NCI-H748 (cell line): Measurements from ENCODE around the gene EPAS1.

Experiments
- DNase-seq: peaks from one replicate; lab custom pipeline; 2025; ENCODE audit not compliant: unreplicated experiment; lab: John Stamatoyannopoulos, UW

Gene EPAS1

DNA sequence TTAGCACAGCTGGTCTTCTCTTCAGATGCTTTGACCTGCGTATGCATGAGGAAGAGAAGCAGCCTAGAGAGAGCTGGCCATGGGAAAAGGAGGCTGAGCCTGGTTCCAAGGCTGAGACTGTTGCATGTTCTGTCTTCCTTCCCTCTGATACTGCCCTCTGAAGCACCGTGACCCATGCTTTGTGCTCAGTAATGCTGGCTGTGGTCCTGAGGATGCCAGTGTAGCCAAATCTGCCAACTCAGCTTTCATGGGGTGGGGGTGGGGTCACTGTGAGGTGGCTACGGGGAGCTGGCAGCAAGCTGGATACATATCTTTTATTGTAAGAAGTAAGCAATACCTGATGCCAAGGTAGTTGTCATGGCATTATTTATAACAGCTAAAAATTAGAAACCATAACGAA, 41.5 kb downstream of the EPAS1 start:
- DNase-seq: no peak

DNA sequence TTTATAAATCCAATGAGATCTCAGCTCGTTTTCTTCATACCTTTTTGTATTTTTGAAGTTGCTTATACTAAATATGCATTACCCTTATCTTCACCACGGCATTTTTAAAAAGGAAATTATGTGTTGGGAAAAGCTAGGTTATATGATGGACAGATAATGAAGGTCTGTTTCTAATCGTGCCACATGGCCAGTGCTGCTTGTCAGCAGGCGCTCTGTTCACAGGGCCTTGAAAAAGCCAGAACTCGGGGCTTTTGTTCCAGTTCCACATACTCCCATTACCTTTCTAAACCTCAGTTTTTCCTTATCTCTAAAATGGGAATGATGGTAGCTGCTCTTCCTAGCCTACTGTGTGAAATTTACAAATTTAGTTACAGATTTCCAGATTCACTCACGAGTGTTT, 42.0 kb downstream of the EPAS1 start:
- DNase-seq: no peak

DNA sequence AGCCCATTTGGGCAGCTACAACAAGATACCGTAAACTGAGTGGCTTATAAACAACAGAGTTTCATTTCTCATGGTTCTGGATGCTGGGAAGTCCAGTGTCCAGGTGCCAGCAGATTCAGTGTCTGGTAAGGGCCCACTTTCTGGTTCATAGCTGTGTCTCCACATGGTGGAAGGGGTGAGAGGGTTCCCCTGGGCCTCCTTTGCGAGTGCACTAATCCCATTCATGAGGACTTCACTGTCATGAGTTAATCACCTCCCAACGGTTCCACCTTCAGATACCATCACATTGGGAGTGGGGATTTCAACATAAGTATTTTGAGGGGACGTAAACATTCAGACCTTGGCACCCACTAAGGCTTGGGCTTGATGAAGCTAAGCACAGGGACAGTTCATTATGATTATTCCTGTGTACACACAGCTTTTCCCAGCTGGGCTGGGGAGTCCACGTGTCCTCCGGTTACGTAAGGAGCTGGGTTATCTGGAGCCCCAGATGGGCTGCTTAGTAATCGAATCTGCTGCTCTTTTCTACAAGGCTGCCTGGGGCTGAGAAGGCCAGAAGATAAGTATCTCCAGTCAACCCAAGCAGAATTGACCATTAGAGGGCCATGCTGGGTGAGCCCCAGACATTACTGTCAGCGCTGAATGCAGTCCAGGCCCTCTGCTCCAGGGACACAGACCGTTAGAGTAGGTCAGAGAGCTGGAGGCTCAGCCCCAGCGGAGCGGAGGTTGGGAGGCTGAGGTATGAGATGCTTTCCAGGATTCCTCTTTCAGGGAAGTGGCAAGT, 42.7 kb downstream of the EPAS1 start:
- no peak for DNase-seq

DNA sequence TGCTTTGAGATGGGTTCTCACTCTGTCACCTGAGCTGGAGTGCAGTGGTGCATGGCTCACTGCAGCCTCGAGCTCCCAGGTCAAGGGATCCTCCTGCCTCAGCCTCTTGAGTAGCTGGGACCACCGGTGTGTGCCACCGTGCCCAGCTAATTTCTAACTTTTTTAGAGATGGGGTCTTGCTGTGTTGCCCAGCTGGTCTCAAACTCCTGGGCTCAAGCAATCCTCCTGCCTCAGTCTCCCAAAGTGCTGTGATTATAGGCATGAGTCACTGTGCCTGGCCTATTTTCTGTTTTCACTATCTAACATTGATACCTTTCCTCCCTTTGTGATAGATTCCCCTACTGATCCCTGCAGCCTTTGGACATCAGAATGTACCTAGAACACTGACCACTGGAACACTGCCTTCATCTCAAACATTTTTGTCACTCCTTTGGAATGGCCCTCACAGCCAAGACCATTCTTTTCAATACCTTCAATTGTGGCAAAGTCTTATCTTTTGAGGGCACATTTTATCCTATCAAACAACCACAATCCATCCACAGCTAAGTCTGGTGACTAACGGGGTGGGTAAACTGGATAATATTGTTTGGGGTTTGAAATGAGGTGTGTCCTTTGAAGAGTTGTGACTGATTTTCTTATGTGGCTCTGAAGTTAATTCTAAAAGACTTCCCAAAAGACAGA, 43.7 kb downstream of the EPAS1 start:
- no peak for DNase-seq

DNA sequence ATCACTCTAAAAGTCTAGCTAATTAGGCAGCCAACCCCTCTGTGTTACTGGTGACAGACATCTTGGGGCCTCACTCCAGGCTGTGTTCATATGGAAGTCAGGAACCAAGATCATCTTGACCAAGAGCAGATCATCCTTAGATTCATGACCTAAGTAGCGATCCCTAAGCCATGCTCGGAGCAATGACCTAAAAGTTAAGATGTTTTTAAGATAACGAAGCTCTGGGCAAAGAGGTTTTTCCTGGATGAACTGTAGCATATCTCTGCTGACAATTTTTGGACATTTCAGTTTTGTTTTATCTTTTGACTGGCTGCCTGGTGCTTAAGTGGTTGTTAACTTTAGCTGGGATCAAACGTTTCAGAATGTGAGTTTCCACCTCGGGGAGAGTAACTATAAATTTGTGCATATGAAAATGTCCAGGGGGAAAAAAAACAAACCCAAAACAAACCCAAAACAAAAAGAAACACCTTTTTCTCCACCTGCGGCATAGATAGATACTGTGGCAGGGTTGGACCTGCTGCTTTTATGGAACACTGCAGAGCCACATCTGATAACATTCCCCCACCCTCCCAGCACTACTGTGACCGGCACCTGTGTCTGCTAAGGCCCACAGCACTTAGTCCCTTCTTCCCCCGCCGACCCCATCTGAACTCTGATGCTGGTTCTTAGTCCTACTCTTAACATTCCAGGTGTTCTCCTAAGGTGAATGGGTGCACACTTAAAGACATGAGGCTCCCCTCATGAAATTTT, 45.5 kb downstream of the EPAS1 start:
- no peak for DNase-seq

DNA sequence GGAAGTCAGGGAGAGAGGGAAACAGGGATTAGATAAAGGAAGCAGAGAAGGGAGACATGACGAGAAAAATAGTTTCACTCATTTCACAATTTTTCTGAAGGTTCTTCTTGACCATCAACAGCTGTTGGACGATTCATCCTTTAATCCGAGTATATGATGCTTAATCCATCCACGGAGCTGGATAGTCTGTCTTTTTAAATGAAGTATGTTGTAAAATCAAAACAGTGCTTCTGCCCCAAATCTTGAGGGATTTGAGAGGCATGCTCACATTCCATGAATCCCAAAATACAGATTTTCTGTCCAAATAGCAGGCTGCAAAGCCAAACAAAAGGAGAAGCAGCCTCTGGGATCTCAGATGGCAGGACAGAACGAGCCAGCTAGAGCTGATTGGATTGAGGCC, 47.5 kb downstream of the EPAS1 start:
- DNase-seq: no peak

DNA sequence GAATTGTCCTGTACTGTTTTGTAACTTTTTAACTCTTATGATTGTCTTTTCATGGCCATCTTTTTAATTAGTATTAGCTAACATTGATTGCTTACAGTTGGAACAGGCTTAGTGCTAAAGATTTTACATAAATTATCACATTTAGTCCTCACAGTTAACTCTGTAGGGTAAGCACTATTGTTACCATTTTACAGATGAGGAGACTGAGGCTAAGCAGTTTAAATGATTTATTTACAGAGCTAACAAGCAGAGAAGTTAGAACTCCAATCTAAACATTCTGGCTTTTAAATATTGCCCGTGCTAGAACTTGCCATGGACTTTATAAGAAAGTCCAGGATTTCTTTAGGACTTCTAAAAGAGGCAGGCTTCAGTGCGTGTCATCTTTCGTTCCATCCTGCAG, 48.6 kb downstream of the EPAS1 start:
- DNase-seq: no peak

DNA sequence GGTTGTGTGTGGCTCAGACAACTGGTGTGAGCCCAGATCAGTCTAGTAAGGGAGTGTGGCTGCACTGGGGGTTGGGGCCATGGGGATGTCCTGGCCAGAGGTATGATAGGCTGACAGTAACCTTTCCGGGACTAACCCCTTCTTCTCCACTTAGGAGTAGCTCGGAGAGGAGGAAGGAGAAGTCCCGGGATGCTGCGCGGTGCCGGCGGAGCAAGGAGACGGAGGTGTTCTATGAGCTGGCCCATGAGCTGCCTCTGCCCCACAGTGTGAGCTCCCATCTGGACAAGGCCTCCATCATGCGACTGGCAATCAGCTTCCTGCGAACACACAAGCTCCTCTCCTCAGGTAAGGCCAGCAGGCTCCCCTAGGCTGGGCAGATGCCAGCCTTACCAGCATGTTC, 49.5 kb downstream of the EPAS1 start:
- no peak for DNase-seq

DNA sequence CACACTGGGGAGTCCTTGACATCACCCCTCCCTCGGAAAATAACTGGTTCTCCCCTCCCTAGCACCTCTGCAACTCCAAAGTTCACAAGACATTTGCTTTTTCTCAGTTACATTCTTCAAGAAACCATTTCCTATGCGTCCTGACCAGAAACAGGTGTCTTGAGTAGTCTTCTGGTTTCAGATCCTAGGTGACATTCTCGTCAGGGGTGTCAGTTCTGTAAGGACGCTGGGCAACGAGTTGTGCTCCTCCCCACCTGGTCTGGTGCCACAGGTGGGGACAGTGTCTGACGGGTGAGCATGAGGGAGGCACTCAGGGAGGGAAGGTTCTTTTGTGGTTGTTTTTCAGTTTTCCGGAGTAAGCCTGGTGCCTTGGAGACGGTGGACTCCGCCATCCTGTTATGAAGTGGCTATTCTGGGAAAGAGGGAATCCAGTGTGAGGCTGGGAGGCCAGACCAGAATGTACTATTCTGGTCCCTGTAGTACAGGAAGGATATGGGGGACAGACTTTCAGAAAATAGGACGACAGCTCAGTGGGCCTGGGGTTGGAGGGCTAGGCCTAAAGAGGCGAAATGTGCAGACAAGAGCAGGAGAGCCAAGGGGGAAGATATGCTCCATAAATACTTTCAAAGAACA, 50.6 kb downstream of the EPAS1 start:
- DNase-seq: no peak

DNA sequence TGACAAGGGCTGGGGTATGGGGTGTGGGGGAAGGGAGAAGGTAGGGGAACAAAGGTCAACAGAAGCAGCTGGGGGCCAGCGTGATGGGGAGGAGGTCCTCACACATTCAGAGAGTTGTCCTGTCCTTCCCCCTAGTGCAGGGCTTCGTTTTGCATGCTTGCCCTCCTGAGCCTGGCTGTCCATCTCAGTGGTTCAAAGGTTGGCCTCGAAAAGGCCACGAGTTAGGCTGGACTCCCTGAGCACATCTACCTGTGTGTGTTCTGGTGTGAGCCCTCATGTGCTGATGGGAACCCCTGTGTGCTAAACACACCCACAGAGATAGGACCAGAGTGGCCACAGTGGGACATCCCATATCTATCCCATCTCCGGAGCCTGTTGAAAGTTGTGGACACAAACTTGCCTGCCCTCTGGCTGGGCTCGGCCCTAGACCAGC, 51.9 kb downstream of the EPAS1 start:
- no peak for DNase-seq

DNA sequence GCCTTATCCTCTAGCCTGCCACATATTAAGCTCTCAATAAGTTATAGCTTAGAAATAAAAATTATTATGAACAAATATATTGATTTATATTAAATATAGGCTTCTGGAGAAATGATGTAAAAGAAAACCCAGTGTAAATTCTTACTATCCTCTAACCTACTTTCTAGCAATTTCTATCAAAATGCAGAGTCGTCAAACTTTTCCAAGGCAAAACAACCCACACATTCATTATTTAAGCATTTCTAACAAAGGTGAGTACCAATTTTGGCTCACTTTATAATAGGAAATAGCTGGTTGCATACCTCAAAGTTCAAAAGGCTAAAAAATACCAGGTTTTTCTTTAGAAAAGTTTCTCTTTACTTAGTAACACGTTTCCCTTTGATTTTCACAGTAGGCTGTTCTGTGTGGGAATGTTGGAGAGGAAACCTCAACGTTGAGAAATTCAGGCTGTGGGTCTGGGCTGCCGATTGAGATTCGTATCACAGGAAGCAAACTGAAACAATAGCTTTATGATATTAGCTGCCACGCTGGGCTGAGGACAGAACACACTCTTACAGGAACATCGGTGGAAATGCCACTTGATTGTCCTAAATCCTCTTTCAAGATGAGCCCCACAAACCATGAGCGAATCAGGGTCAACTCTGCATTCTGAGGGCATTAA, 53.0 kb downstream of the EPAS1 start:
- DNase-seq: no peak

DNA sequence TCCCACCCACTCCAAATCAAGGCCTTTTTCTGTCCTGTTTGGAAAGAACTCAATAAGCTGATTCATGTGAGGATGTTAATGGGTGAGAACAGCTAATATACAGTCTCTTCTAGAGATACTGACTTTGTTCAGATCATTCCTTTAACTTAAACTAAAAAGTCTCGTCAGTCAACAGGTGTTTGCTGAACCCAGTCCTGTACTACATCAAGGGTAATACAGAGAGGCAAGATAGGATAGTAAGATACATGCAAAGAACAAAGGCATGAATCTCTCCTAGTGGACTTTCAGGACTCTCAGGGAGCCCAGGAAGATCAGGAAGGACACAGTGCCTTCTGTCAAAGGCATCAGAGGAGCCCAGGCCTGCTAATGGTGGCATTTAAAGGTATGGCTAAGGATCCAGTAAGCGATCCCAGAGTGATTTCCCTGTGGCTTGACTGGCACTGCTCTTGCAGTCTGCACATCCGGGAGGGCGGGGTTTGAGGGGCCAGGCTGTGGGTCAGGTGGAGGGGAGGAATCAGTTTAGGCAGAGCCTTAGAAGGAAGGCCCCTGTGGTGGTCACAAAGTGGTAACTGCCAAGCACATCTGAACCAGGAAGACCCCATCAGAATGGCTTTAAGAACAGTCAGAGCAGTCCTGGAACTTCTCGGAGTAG, 54.0 kb downstream of the EPAS1 start:
- no peak for DNase-seq

DNA sequence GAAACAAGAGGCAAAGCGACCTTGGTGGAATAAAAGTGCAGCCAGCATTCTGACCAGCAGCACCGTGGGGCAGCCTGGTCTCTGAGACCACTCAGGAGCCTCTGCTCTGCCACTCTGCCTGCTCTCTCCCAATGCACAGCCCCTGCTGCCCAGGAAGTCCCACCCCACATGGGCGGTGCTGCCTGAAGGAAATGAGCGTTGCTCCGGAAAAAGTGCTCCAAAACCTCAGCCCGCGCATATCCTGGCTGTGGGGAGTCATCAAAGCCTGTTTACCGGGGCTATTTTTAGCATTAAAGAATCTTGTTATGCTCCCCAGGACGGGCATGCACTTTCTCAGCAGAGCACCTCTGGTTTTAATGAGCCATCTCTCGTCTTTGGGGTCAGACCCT, 54.5 kb downstream of the EPAS1 start:
- no peak for DNase-seq

DNA sequence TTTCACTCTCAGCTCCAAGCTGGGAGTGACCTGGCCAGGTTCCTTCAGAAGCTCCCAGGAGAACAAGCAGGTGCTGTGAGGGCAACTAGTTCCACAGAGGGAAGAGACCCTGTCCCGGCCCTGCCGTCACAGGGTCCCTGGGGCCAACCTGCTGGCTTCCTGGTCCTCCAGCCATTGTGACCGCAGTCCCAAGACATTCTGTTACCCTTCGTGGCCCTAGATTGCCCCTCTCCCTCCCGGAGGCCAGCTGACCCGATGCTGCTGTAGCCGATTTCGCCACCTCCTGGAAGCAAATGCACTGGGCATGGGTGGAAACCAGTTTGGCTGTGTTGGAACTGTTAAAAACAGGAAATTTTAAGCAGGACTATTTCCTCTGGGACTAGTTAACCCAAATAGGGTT, 55.4 kb downstream of the EPAS1 start:
- DNase-seq: no peak

DNA sequence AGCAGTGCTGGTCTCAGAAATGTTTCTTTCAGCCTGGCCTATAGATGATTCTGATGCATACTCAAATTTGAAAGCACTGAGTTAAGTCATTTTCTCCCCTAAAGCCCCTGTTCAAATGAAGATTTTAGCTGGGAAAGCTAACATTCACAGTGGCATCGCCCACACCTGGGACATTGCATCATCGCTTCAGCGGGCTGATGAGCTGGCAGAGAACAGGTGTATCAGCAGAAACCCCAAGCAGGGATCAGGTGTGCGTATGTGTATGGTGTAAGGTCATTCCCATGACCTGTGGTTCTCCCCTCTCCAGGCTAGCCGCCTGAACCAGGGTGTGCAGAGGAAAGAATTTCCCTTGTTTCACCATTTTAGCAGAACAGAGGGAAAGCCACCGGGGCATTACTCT, 56.3 kb downstream of the EPAS1 start:
- DNase-seq: no peak

DNA sequence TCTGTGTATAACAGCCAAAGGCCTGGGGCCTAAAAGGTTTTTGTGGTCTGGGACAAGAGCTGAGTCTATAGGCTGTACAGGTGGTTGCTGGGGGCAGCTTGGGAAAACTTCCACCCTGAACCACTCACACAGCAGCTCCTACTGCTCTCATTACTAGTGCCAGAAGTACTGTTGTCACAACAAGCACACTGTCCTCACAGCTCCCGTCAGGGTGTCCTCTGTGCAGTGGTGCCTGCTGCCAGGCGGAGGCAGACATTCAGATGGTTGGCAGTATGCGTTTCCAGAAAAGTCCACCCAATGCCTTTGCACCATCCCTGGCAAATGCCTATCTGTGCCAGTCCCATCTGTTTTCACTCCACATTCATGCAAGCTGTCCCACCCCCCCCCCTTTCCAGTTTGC, 58.5 kb downstream of the EPAS1 start:
- no peak for DNase-seq

DNA sequence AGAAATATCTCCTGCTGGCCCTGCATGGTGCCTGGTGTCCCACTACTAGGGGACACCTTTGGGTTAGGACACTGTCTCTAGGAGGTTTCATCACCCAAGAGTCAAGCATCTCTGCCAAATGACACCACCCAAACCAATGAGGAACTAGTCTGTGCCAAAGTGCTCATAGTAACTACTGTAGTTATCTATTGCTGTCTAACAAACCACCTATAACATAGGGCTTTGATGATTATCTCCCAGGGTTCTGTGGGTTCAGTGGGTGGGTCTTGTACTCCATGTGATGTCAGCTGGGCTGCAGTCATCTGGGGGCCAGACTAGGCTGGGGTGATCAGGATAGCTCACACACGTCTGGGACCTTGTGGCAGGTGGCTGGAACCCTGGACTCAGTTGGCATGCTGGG, 59.8 kb downstream of the EPAS1 start:
- DNase-seq: no peak

DNA sequence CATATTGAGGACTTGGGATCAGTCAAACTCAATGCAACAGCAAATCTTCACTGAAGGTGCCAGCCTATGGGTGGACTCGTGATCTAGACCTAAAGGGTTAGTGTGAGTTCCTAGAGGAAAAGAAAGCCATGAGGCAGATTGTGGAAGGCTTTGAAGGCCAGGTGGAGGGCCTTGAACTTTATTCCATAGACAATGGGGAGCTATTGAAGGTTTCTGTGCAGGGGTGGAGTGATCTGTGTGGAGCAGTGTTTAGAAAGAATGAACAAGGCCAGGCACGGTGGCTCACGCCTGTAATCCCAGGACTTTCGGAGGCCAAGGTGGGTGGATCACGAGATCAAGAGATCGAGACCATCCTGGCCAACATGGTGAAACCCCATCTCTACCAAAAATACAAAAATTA, 61.5 kb downstream of the EPAS1 start:
- no peak for DNase-seq

DNA sequence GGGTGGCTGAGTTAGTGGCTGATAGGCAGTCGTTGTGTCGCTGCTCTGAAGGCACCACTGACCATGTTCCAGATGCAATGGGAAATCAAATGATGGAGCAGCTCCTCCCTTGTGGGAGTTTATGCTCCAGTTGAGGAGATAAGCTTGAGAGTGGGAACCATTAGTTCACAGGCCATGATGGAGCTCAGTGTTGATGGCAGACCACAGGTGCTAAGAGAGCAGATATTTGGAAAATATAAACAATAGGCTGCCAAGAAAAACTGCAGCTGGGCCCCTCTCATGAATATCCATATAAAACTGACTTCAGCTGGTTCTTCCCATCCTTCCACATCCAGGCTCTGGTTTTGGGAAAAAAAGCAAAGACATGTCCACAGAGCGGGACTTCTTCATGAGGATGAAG, 63.1 kb downstream of the EPAS1 start:
- DNase-seq: no peak

DNA sequence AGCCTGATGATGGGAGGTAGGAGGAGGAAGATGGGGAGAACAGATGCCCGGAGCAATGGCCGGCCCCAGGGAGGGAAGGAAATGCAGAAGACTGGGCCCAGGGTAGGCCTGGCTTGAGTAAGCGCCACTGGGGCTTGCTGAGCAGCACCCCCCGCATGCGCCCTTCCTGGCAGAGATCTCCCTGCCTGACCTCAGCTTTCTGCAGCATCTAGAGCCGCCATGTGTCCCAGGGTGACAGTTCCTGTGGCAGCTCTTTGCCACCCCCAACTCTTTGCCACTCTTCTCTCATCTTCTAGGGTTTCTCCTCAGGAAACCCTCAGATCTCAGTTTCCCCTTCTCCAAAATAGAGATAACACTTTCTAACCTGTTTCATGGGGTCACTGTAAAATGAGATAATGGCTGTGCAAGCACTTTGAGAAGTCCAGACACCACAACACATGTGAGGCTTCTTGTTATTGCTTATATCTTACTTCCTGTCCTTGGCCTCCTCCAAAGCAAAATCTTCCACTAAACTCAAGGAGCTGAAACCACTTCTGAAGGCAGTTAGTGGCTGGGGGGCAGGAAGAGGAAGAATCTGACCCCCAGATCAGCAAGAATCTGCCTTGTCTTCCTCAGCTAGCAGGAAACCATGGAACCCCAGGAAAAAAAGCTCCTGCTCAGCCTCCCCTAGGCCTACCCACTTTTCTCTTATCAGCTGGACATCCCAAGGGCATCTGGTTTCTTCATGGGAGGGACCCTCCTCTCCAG, 64.9 kb downstream of the EPAS1 start:
- DNase-seq: no peak
